Endodermal cell (in vitro differentiated cells): ENCODE measurements around the gene DTYMK. TPM values are rescaled to one million over a fixed set of nuclear protein-coding genes. Genes with fewer than 3 reads are reported as not detected.

ENCODE experiments used
- DNase-seq: peaks from one replicate; pipeline ENCODE4 v3.0.0-alpha.2; 2017
- H3K27ac ChIP-seq: 2 replicates; pipeline ENCODE4 v1.5.1; 2013; ENCODE audit warnings: mild to moderate bottlenecking, low read depth, low read length, moderate library complexity
- H3K27me3 ChIP-seq: 2 replicates; pipeline ENCODE4 v1.6.1; 2013; ENCODE audit warnings: mild to moderate bottlenecking, low read length, moderate library complexity; ENCODE audit not compliant: insufficient read depth, control insufficient read depth, poor library complexity, severe bottlenecking
- H3K36me3 ChIP-seq: 2 replicates; pipeline ENCODE4 v1.7.0; 2013; ENCODE audit warnings: mild to moderate bottlenecking, low read length, moderate library complexity; ENCODE audit not compliant: control insufficient read depth, insufficient read depth
- H3K4me1 ChIP-seq: one replicate; pipeline ENCODE4 v1.7.0; 2013; ENCODE audit warnings: low read length; ENCODE audit not compliant: control insufficient read depth, insufficient read depth
- H3K4me3 ChIP-seq: 2 replicates; pipeline ENCODE4 v1.5.1; 2013; ENCODE audit warnings: mild to moderate bottlenecking, low read length, moderate library complexity
- H3K9ac ChIP-seq: 2 replicates; pipeline ENCODE4 v1.6.1; 2013; ENCODE audit warnings: mild to moderate bottlenecking, low read length, moderate library complexity; ENCODE audit not compliant: poor library complexity, severe bottlenecking; ENCODE audit errors: extremely low read depth
- H3K9me3 ChIP-seq: 2 replicates; pipeline ENCODE4 v1.6.1; 2013; ENCODE audit warnings: mild to moderate bottlenecking, low read length, moderate library complexity; ENCODE audit not compliant: control insufficient read depth
- H3K27ac Mint-ChIP-seq: 2 replicates; pipeline ENCODE4 v1.8.0; 2020; ENCODE audit warnings: mixed read lengths
- H3K27me3 Mint-ChIP-seq: 2 replicates; pipeline ENCODE4 v1.8.0; 2021; ENCODE audit warnings: mild to moderate bottlenecking, mixed read lengths; ENCODE audit not compliant: insufficient read depth
- H3K36me3 Mint-ChIP-seq: 2 replicates; pipeline ENCODE4 v1.8.0; 2020; ENCODE audit warnings: low read depth, mixed read lengths
- H3K4me1 Mint-ChIP-seq: 2 replicates; pipeline ENCODE4 v1.8.0; 2020; ENCODE audit warnings: mixed read lengths
- H3K4me3 Mint-ChIP-seq: 2 replicates; pipeline ENCODE4 v1.8.0; 2020; ENCODE audit warnings: mild to moderate bottlenecking, moderate library complexity, mixed read lengths
- H3K9me3 Mint-ChIP-seq: 2 replicates; pipeline ENCODE4 v1.8.0; 2020; ENCODE audit warnings: mild to moderate bottlenecking, mixed read lengths
- WGBS, 2 experiments: methylation state at CpG; one replicate each; pipeline versions ENCODE4 v1.1.5 to v1.1.7; 2013; ENCODE audit warnings: missing lambda C conversion rate in 2 of 2, mixed read lengths in 1 of 2; ENCODE audit not compliant: insufficient coverage in 1 of 2, insufficient read length in 1 of 2; 5-methylcytosine and 5-hydroxymethylcytosine counted together
- long read RNA-seq, 4 experiments: library from polyadenylated mRNA in 2 of 4; library from RNA in 1 of 4; library from capped mRNA in 1 of 4; stranded (forward) in 3 of 4; unstranded in 1 of 4; transcript quantifications; one replicate each; pipeline ENCODE4 v2.0.0, GENCODE V29; 2020 to 2021; ENCODE audit warnings: inconsistent platforms in 1 of 4
- polyA plus RNA-seq, 2 experiments: library from polyadenylated mRNA; stranded (reverse); fragments of 50-300 nt; gene quantifications; one replicate each; pipeline ENCODE4 v1.2.3, GENCODE V29; 2013
- total RNA-seq, 2 donors: library from RNA; stranded (reverse); fragmentation: NEBNext Ultra II Directional in 1 of 2; extraction: Animal tissue kit (Norgen Biotek cat#: 25700) in 1 of 2; gene quantifications; 2 replicates in 1 of 2; 3 replicates in 1 of 2; pipeline ENCODE4 v1.2.1, GENCODE V29; 2021
- TF ChIP-seq, protein P1 (sequence below): fragments of 200-600 bp; sonication (generic); conservative IDR thresholded peaks from 2 replicates; pipeline ENCODE4 v1.5.0; 2021; ENCODE audit warnings: antibody characterized with exemption, mild to moderate bottlenecking

DTYMK gene, protein sequence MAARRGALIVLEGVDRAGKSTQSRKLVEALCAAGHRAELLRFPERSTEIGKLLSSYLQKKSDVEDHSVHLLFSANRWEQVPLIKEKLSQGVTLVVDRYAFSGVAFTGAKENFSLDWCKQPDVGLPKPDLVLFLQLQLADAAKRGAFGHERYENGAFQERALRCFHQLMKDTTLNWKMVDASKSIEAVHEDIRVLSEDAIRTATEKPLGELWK
- total RNA-seq, result 10 to 100 TPM; 60.9 to 62.4 TPM
- 66.3 TPM for polyA plus RNA-seq (2013, experiment 1 of 2)
- polyA plus RNA-seq (2013, experiment 2 of 2), result 64.8 TPM
- long read RNA-seq, experiment 1, transcript DTYMK-201 (5 exons, 1,232 nt), result major isoform, 16 of 43 reads
- long read RNA-seq, experiment 1, transcript DTYMK-202 (4 exons, 1,089 nt), result minor isoform, 13 of 43 reads
- long read RNA-seq, experiment 1, partial matches to known transcripts, result 4 of 43 reads
- long read RNA-seq, experiment 1, other reads (novel, unspliced or antisense), result 9 of 43 reads
- long read RNA-seq, experiment 2, transcript DTYMK-202 (4 exons, 1,089 nt), result major isoform, 22 of 51 reads
- long read RNA-seq, experiment 2, transcript DTYMK-201 (5 exons, 1,232 nt), result minor isoform, 10 of 51 reads
- long read RNA-seq, experiment 2, partial matches to known transcripts, result 6 of 51 reads
- long read RNA-seq, experiment 2, other reads (novel, unspliced or antisense), result 9 of 51 reads
- long read RNA-seq, experiment 3, transcript DTYMK-201 (5 exons, 1,232 nt), result major isoform, 45 of 71 reads
- long read RNA-seq, experiment 3, transcript DTYMK-206 (2 exons, 890 nt), result minor isoform, 7 of 71 reads
- long read RNA-seq, experiment 3, transcript DTYMK-202 (4 exons, 1,089 nt), result minor isoform, 12 of 71 reads
- long read RNA-seq, experiment 3, partial matches to known transcripts, result 1 of 71 reads
- long read RNA-seq, experiment 3, other reads (novel, unspliced or antisense), result 6 of 71 reads
- long read RNA-seq, experiment 4, transcript DTYMK-201 (5 exons, 1,232 nt), result minor isoform, 54 of 136 reads
- long read RNA-seq, experiment 4, transcript DTYMK-202 (4 exons, 1,089 nt), result major isoform, 68 of 136 reads
- long read RNA-seq, experiment 4, partial matches to known transcripts, result 1 of 136 reads
- long read RNA-seq, experiment 4, other reads (novel, unspliced or antisense), result 13 of 136 reads

DNA sequence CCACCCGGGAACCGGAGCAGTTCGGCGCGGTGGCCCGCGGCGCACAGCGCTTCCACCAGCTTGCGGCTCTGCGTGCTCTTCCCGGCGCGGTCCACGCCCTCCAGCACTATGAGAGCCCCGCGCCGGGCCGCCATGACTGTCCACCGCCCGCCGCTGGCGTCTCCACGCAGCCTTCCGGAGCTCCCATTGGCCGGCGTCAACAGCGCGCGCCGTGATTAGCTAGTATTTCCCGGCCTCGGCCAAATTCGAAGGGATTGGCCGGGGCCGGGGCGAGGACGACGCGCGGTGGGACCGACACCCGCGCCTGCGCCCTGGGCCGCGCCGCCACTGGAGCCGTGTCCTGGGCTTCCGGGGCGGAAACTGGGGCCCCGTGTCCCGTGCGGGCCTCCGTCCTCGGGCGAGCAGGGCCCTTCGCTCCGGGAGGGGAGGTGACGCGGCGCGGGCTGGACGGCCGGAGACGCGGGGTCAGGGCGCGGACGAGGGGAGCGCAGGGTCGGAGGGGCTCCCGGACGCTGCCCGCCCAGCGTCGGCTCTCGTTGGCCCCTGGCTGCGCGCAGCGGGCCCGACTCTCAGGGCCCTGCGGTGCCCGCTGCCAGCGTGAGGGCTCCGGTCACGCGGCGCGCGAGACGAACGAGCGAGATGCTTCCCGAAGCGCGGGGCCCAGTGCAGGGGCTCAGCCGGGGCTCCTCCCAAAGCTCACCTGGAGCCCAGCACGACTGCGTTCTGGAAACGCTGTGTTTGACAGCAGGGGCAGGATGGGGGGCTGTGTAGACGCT lies at the start of gene DTYMK:
DTYMK (minus strand) TSS at position 166 of the 776 bp plus-strand sequence; CDS start at position 134, 32 bp downstream.
- peak within 1 kb of the TSS; percentile 78 for H3K27ac ChIP-seq

DNA sequence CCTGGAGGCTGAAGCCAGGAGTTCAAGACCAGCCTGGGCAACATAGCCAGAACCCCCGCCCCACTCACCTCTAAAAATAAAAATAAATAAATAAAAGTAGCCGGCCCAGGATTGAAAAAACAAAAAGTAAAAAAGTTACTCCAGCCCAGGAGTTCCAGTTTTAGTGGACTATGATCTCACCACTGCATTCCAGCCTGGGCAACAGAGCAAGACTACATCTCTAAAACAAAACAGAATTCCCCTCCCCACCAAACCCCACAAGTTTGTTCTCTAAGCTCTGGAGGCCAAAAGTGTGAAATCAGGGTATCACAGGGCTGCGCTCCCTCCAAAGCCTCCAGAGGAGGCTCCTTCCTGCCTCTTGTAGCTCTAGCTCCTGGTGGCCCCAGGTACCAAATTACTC lies 49.5 kb upstream of the DTYMK start:
- no peak overlapping the region for H3K9ac ChIP-seq
- no peaks in the 10 kb centered on the region for H3K4me1 ChIP-seq
- H3K36me3 ChIP-seq, result no peaks in the 10 kb centered on the region
- no peak overlapping the region for H3K27ac ChIP-seq
- Mint-ChIP-seq H3K4me3 (peak overlapping the region; percentile 71), H3K9me3 (no peaks in the 10 kb centered on the region), H3K27ac (no peak overlapping the region), H3K36me3 (peaks cover 6% of the 10 kb centered on the region), H3K27me3 (peaks cover 9% of the 10 kb centered on the region), H3K4me1 (no peaks in the 10 kb centered on the region)
- WGBS, 2 experiments, result 91 to 100% methylated on average over 2 to 3 of the region's 3 CpGs
- no peaks in the 10 kb centered on the region for H3K27me3 ChIP-seq
- H3K4me3 ChIP-seq, result no peak overlapping the region
- TF ChIP-seq, protein P1, sequence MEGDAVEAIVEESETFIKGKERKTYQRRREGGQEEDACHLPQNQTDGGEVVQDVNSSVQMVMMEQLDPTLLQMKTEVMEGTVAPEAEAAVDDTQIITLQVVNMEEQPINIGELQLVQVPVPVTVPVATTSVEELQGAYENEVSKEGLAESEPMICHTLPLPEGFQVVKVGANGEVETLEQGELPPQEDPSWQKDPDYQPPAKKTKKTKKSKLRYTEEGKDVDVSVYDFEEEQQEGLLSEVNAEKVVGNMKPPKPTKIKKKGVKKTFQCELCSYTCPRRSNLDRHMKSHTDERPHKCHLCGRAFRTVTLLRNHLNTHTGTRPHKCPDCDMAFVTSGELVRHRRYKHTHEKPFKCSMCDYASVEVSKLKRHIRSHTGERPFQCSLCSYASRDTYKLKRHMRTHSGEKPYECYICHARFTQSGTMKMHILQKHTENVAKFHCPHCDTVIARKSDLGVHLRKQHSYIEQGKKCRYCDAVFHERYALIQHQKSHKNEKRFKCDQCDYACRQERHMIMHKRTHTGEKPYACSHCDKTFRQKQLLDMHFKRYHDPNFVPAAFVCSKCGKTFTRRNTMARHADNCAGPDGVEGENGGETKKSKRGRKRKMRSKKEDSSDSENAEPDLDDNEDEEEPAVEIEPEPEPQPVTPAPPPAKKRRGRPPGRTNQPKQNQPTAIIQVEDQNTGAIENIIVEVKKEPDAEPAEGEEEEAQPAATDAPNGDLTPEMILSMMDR, result no peak
- no peak for DNase-seq
- H3K9me3 ChIP-seq, result no peaks in the 10 kb centered on the region

More for the DNA sequence above, at the start of gene DTYMK:
- TF ChIP-seq, protein P1, result no peak
- 0% methylated on average over 38 to 102 of the region's 102 CpGs for WGBS, 2 experiments
- Histone ChIP-seq H3K27me3 (no peaks in the 10 kb centered on the region), H3K36me3 (peaks cover 47% of the 10 kb centered on the region), H3K4me1 (peaks cover 6% of the 10 kb centered on the region), H3K4me3 (peak within 1 kb of the TSS; percentile 93), H3K9me3 (no peaks in the 10 kb centered on the region), H3K9ac (peak within 1 kb of the TSS; percentile 90)
- no peaks in the 10 kb centered on the region for H3K4me1 Mint-ChIP-seq
- peak within 1 kb of the TSS; percentile 87 for H3K4me3 Mint-ChIP-seq
- peak within 1 kb of the TSS; percentile 95 for H3K27ac Mint-ChIP-seq
- no peaks in the 10 kb centered on the region for H3K9me3 Mint-ChIP-seq
- no peaks in the 10 kb centered on the region for H3K27me3 Mint-ChIP-seq
- peaks cover 30% of the 10 kb centered on the region for H3K36me3 Mint-ChIP-seq
- peak; percentile 98 for DNase-seq
